Measurements from ENCODE around the gene P4HA2.

P4HA2 gene

GRCh38 chr5:132232465-132232864 lies 4.8 kb upstream of the P4HA2 start:
- H3K4me3 ChIP-seq (ENCODE audit: low read depth, low read length): no peak overlapping the region
- no peak for DNase-seq (ENCODE audit: low read depth)
- no peak for TF ChIP-seq MYC (IDR thresholded peaks at IDR 0.05; ENCODE audit: low read depth, low read length)
- TF ChIP-seq POLR2A (IDR thresholded peaks at IDR 0.05; ENCODE audit: extremely low read depth, insufficient read length): no peak
- TF ChIP-seq, protein P1, sequence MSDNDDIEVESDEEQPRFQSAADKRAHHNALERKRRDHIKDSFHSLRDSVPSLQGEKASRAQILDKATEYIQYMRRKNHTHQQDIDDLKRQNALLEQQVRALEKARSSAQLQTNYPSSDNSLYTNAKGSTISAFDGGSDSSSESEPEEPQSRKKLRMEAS (IDR thresholded peaks at IDR 0.05; ENCODE audit: low read depth, low read length): no peak
- TF ChIP-seq, protein P2, sequence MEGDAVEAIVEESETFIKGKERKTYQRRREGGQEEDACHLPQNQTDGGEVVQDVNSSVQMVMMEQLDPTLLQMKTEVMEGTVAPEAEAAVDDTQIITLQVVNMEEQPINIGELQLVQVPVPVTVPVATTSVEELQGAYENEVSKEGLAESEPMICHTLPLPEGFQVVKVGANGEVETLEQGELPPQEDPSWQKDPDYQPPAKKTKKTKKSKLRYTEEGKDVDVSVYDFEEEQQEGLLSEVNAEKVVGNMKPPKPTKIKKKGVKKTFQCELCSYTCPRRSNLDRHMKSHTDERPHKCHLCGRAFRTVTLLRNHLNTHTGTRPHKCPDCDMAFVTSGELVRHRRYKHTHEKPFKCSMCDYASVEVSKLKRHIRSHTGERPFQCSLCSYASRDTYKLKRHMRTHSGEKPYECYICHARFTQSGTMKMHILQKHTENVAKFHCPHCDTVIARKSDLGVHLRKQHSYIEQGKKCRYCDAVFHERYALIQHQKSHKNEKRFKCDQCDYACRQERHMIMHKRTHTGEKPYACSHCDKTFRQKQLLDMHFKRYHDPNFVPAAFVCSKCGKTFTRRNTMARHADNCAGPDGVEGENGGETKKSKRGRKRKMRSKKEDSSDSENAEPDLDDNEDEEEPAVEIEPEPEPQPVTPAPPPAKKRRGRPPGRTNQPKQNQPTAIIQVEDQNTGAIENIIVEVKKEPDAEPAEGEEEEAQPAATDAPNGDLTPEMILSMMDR (IDR thresholded peaks at IDR 0.05; ENCODE audit: low read depth, low read length): no peak

DNA sequence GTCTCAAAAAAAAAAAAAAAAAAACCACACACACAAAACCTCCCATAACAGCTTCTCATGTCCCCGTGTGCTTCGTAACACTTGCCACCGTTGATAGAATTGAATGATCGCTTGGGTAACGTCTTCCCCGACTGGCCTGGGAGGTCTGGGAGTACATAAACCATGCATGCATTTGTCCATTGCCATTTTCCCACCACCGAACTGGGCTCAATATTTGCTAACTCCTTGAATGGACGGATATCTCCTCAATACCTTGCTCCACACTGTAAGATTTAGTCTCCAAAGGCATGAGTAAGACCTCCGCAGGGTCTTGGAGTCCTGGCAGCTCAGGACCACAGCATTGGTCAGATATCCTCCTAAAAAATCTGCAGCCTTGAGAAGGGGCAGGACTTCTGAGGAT lies 3.2 kb upstream of the P4HA2 start:
- H3K4me3 ChIP-seq (ENCODE audit: low read depth, low read length): no peak overlapping the region
- DNase-seq (ENCODE audit: low read depth): no peak
- TF ChIP-seq, protein P2 (IDR thresholded peaks at IDR 0.05; ENCODE audit: low read depth, low read length): no peak
- TF ChIP-seq POLR2A (IDR thresholded peaks at IDR 0.05; ENCODE audit: extremely low read depth, insufficient read length): no peak
- TF ChIP-seq, protein P1 (IDR thresholded peaks at IDR 0.05; ENCODE audit: low read depth, low read length): no peak
- no peak for TF ChIP-seq MYC (IDR thresholded peaks at IDR 0.05; ENCODE audit: low read depth, low read length)

- no peak overlapping the region for H3K4me3 ChIP-seq (ENCODE audit: low read depth, low read length)
- TF ChIP-seq POLR2A (IDR thresholded peaks at IDR 0.05; ENCODE audit: extremely low read depth, insufficient read length) (no peak), MYC (IDR thresholded peaks at IDR 0.05; ENCODE audit: low read depth, low read length) (no peak)
- TF ChIP-seq, protein P2 (IDR thresholded peaks at IDR 0.05; ENCODE audit: low read depth, low read length): no peak
- TF ChIP-seq, protein P1 (IDR thresholded peaks at IDR 0.05; ENCODE audit: low read depth, low read length): no peak
- no peak for DNase-seq (ENCODE audit: low read depth)
Observed at GRCh38 chr5:132229236-132229635, 1.6 kb upstream of the P4HA2 start.

- TF ChIP-seq, protein P2 (IDR thresholded peaks at IDR 0.05; ENCODE audit: low read depth, low read length): no peak
- TF ChIP-seq MYC (IDR thresholded peaks at IDR 0.05; ENCODE audit: low read depth, low read length) (no peak), POLR2A (IDR thresholded peaks at IDR 0.05; ENCODE audit: extremely low read depth, insufficient read length) (no peak)
- TF ChIP-seq, protein P1 (IDR thresholded peaks at IDR 0.05; ENCODE audit: low read depth, low read length): no peak
- no peak for DNase-seq (ENCODE audit: low read depth)
- no peak overlapping the region for H3K4me3 ChIP-seq (ENCODE audit: low read depth, low read length)
Observed at GRCh38 chr5:132228241-132229035, 785 bp upstream of the P4HA2 start.

GRCh38 chr5:132227235-132227484 lies 493 bp downstream of the P4HA2 start:
- TF ChIP-seq, protein P1 (IDR thresholded peaks at IDR 0.05; ENCODE audit: low read depth, low read length): no peak
- TF ChIP-seq, protein P2 (IDR thresholded peaks at IDR 0.05; ENCODE audit: low read depth, low read length): no peak
- TF ChIP-seq POLR2A (IDR thresholded peaks at IDR 0.05; ENCODE audit: extremely low read depth, insufficient read length) (no peak), MYC (IDR thresholded peaks at IDR 0.05; ENCODE audit: low read depth, low read length) (no peak)
- no peak for DNase-seq (ENCODE audit: low read depth)
- H3K4me3 ChIP-seq (ENCODE audit: low read depth, low read length): no peak overlapping the region
